Endometrial microvascular endothelial cells (primary cell): ENCODE results near the gene MRPL57. TPM values are rescaled to one million over a fixed set of nuclear protein-coding genes. Genes with fewer than 3 reads are reported as not detected.

Source experiments
- total RNA-seq: library from RNA; depleted of rRNA; stranded (reverse); fragments of >200 nt; gene quantifications from one replicate; pipeline ENCODE4 v1.2.3, GENCODE V29; 2015; ENCODE audit errors: inconsistent ontology term

MRPL57 gene
- total RNA-seq, 1 donor from 2014 or later, result 35.2 TPM

Other genes starting within 250 kb of the MRPL57 start
- 27.7 TPM for gene LATS2, start 115.1 kb upstream of the MRPL57 start, total RNA-seq
- gene SAP18, start 36.5 kb upstream of the MRPL57 start, total RNA-seq, result 38.3 TPM
- gene SKA3, start 106 bp upstream of the MRPL57 start, total RNA-seq, result 34.8 TPM